ENCODE results near the gene MYORG. TPM values are rescaled to one million over a fixed set of nuclear protein-coding genes. Genes with fewer than 3 reads are reported as not detected.

Gene MYORG
- total and polyA plus RNA-seq, 9 of the 15 experiments (the other 6 are each of a cell fraction or from before 2014, with no cell fraction given): 0.06 to 0.82 (median 0.18) TPM

- TF ChIP-seq ARID3B (CRISPR knock-in tag; IDR thresholded peaks at IDR 0.05; ENCODE audit: borderline replicate concordance): no peak
- TF ChIP-seq STAT5A (IDR thresholded peaks at IDR 0.05; ENCODE audit: borderline replicate concordance, low read length): no peak
- no peak for TF ChIP-seq TCF3 (CRISPR knock-in tag; IDR thresholded peaks at IDR 0.05)
- TF ChIP-seq ZNF316 (IDR thresholded peaks at IDR 0.05): peak; percentile 64
- no peak for TF ChIP-seq RBM39 (optimal IDR thresholded peaks at IDR 0.05; ENCODE audit: low read depth, low read length)
Observed at GRCh38 chr9:34387239-34387638, 10.5 kb upstream of the MYORG start (continued).

GRCh38 chr9:34386656-34387055 lies 10.0 kb upstream of the MYORG start:
- CTCF ChIA-PET (ENCODE audit: low intra/inter-chr PET ratio): no interaction called here
- no peak for ATAC-seq
- no peak overlapping the region for H3K4me2 ChIP-seq (ENCODE audit: insufficient read depth, low read length)
- H2AFZ ChIP-seq (ENCODE audit: low read depth, low read length): no peak overlapping the region
- TF ChIP-seq PATZ1 (CRISPR knock-in tag; IDR thresholded peaks at IDR 0.05; ENCODE audit: borderline replicate concordance) (no peak), SMARCB1 (IDR thresholded peaks at IDR 0.05; ENCODE audit: insufficient read length, low read depth) (no peak), MTA2 (IDR thresholded peaks at IDR 0.05; ENCODE audit: low read depth) (no peak), XRCC4 (IDR thresholded peaks at IDR 0.05; ENCODE audit: extremely low read depth, insufficient read depth, insufficient read length) (no peak)
- 17% methylated on average over 3 of the region's 3 CpGs for WGBS (ENCODE audit: insufficient coverage, low coverage, missing lambda C conversion rate)
- H3K9me3 ChIP-seq (replicated peaks; ENCODE audit: control insufficient read depth, insufficient read depth, low read depth, low read length): no peaks in the 10 kb centered on the region
- no peaks in the 10 kb centered on the region for H3K9me1 ChIP-seq (ENCODE audit: control insufficient read depth, insufficient read depth, low read length)
- no peaks in the 10 kb centered on the region for H3K79me2 ChIP-seq (ENCODE audit: control insufficient read depth, insufficient read depth, low read length)
- H3K4me3 ChIP-seq: no peak overlapping the region
- H3K27me3 ChIP-seq (ENCODE audit: control insufficient read depth in 2 of 2, insufficient read depth in 2 of 2, low read length in 2 of 2): no peaks in the 10 kb centered on the region
- DNase-seq (ENCODE audit: extremely low read depth in 1 of 4, low spot score in 3 of 4): no peak
- H3K4me1 ChIP-seq (replicated peaks in 1 of 2; ENCODE audit: control insufficient read depth in 2 of 2, insufficient read depth in 2 of 2, low read length in 2 of 2): peaks cover 0 to 4% of the 10 kb centered on the region in 2 experiments; a peak in 2 of 5 replicates
- intact Hi-C loops (cut with micrococcal nuclease): no loop called here
- in situ Hi-C loops (cut with MboI): no loop called here
- POLR2A ChIA-PET: interaction anchor here (0.6 kb wide), 1 partner anchor 12 kb away, joined by 3 read pairs; no protein-coding TSS in a partner anchor
- BruUV-seq (replicated peaks): no TSS peak
- FAIRE-seq: no peak
- no peaks in the 10 kb centered on the region for H3K36me3 ChIP-seq (ENCODE audit: control insufficient read depth, insufficient read depth, low read length)
- H3K27ac ChIP-seq (ENCODE audit: extremely low read depth, low read depth, low read length): no peak overlapping the region
- no peaks in the 10 kb centered on the region for H4K20me1 ChIP-seq (replicated peaks; ENCODE audit: control insufficient read depth, insufficient read depth, low read length)
- no peak overlapping the region for H3K9ac ChIP-seq (ENCODE audit: insufficient read depth in 1 of 2, low read depth in 2 of 2, low read length in 2 of 2)

Measured in K562 (cell line).